ENCODE results near the gene LYST. TPM values are rescaled to one million over a fixed set of nuclear protein-coding genes. Genes with fewer than 3 reads are reported as not detected.
A peak's percentile ranks its signal among the peaks of the same experiment; 100 is the strongest.
"Not testable (repeated sequence)": the region's sequence is repeated elsewhere in the genome, so short reads cannot be mapped to it uniquely, and the experiment has no call there.

LYST gene
- total and polyA plus RNA-seq, 8 donors, result 1.7 to 95.6 (median 17.9) TPM

- TF ChIP-seq EP300 (IDR thresholded peaks at IDR 0.05), result no peak
- 91 to 97% (median 94%) methylated on average over 6 of the region's 6 CpGs for WGBS, 5 donors
Observed at GRCh38 chr1:235759336-235759735, 107.4 kb downstream of the LYST start.

DNA sequence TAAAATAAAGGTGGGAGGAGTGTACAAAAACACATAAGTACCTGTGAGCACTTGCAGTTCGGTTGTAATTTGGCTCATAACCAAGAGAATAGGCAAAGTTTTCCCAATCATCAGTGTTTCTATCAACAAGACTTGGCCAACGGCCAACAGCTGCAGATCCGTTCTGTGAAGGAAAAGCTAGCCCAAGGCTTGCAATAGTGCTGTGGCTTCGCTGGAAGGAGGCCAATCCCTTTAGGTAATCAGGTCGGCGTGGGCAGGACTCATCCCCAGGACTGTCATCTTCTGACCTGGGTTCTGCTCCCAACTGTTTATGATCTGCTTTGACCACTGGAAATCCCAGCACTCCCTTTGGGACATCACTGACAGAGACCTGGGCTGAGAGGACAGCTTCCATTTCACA is 107.8 kb downstream of the LYST start:
- peak in 1 of 2 donors; percentile 8 for DNase-seq
- no peak overlapping the region for H3K4me3 ChIP-seq
- WGBS, 5 donors, result 65 to 70% (median 67%) methylated on average over 6 of the region's 6 CpGs
- no peaks in the 10 kb centered on the region for H3K4me1 ChIP-seq
- no peaks in the 10 kb centered on the region for H3K27me3 ChIP-seq
- H3K36me3 ChIP-seq, result peaks cover 28 to 99% (median 94%) of the 10 kb centered on the region in 4 donors
- TF ChIP-seq, protein P1, sequence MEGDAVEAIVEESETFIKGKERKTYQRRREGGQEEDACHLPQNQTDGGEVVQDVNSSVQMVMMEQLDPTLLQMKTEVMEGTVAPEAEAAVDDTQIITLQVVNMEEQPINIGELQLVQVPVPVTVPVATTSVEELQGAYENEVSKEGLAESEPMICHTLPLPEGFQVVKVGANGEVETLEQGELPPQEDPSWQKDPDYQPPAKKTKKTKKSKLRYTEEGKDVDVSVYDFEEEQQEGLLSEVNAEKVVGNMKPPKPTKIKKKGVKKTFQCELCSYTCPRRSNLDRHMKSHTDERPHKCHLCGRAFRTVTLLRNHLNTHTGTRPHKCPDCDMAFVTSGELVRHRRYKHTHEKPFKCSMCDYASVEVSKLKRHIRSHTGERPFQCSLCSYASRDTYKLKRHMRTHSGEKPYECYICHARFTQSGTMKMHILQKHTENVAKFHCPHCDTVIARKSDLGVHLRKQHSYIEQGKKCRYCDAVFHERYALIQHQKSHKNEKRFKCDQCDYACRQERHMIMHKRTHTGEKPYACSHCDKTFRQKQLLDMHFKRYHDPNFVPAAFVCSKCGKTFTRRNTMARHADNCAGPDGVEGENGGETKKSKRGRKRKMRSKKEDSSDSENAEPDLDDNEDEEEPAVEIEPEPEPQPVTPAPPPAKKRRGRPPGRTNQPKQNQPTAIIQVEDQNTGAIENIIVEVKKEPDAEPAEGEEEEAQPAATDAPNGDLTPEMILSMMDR (IDR thresholded peaks at IDR 0.05), result no peak
- no peak for TF ChIP-seq EP300 (IDR thresholded peaks at IDR 0.05)
- no peak for TF ChIP-seq POLR2A (IDR thresholded peaks at IDR 0.05)
- no peak for TF ChIP-seq POLR2AphosphoS5 (IDR thresholded peaks at IDR 0.05)
- no peaks in the 10 kb centered on the region for H3K9me3 ChIP-seq
- no peak overlapping the region for H3K27ac ChIP-seq
- intact Hi-C loops (cut with DNase I; ENCODE audit: low total_unique reads), result no loop called here

More at GRCh38 chr1:235759336-235759735, 107.4 kb downstream of the LYST start:
- Histone ChIP-seq H3K9me3 (no peaks in the 10 kb centered on the region), H3K4me1 (no peaks in the 10 kb centered on the region), H3K27me3 (no peaks in the 10 kb centered on the region), H3K27ac (no peak overlapping the region), H3K4me3 (no peak overlapping the region), H3K36me3 (peaks cover 27 to 98% (median 93%) of the 10 kb centered on the region in 4 donors)
- no peak for DNase-seq
- intact Hi-C loops (cut with DNase I; ENCODE audit: low total_unique reads), result no loop called here

- H3K9me3 ChIP-seq, result no peaks in the 10 kb centered on the region
- no peak for DNase-seq
- no peaks in the 10 kb centered on the region for H3K4me1 ChIP-seq
- no peak overlapping the region for H3K27ac ChIP-seq
- no peak overlapping the region for H3K4me3 ChIP-seq
- intact Hi-C loops (cut with DNase I; ENCODE audit: low total_unique reads), result no loop called here
- H3K36me3 ChIP-seq, result peaks cover 28 to 99% (median 92%) of the 10 kb centered on the region in 4 donors
- no peaks in the 10 kb centered on the region for H3K27me3 ChIP-seq
- TF ChIP-seq POLR2A (IDR thresholded peaks at IDR 0.05) (no peak), EP300 (IDR thresholded peaks at IDR 0.05) (no peak), POLR2AphosphoS5 (IDR thresholded peaks at IDR 0.05) (no peak)
- TF ChIP-seq, protein P1 (IDR thresholded peaks at IDR 0.05), result no peak
Observed at GRCh38 chr1:235757587-235758096, 109.1 kb downstream of the LYST start.

GRCh38 chr1:235754186-235754585 is 112.5 kb downstream of the LYST start:
- intact Hi-C loops (cut with DNase I; ENCODE audit: low total_unique reads), result not testable (repeated sequence)
- H3K36me3 ChIP-seq, result peaks cover 20 to 99% (median 90%) of the 10 kb centered on the region in 4 donors

GRCh38 chr1:235749755-235750300 is 116.9 kb downstream of the LYST start:
- WGBS, 5 donors, result 76 to 100% (median 91%) methylated on average over 1 of the region's 1 CpG
- no peaks in the 10 kb centered on the region for H3K27me3 ChIP-seq
- peaks cover 19 to 98% (median 88%) of the 10 kb centered on the region in 4 donors for H3K36me3 ChIP-seq
- intact Hi-C loops (cut with DNase I; ENCODE audit: low total_unique reads), result no loop called here
- no peaks in the 10 kb centered on the region for H3K9me3 ChIP-seq
- H3K4me3 ChIP-seq, result no peak overlapping the region
- H3K4me1 ChIP-seq, result no peaks in the 10 kb centered on the region
- H3K27ac ChIP-seq, result no peak overlapping the region
- TF ChIP-seq EP300 (IDR thresholded peaks at IDR 0.05) (no peak), POLR2A (IDR thresholded peaks at IDR 0.05) (no peak), POLR2AphosphoS5 (IDR thresholded peaks at IDR 0.05) (no peak)
- TF ChIP-seq, protein P1 (IDR thresholded peaks at IDR 0.05), result no peak
- no peak for DNase-seq

More at GRCh38 chr1:235754186-235754585, 112.5 kb downstream of the LYST start:
- not testable (repeated sequence) for H3K4me3 ChIP-seq, H3K27ac ChIP-seq, H3K4me1 ChIP-seq, H3K27me3 ChIP-seq, H3K9me3 ChIP-seq, DNase-seq
- 84 to 97% (median 92%) methylated on average over 3 of the region's 3 CpGs for WGBS, 5 donors

All from stomach (tissue), 9 donors.